Spleen (tissue), 11 donors: ENCODE data around the gene BAHCC1. TPM values are rescaled to one million over a fixed set of nuclear protein-coding genes. Genes with fewer than 3 reads are reported as not detected.

ENCODE experiments used
- DNase-seq: peaks from one replicate; pipeline ENCODE4 v3.0.0-alpha.2; 2020
- H3K27ac ChIP-seq, 8 donors: fragments of 200-600 bp; sonication (generic) in 7 of 8; 1 replicate in 4 of 8; 2 replicates in 4 of 8; pipeline versions ENCODE4 v1.5.0 to v1.8.0; 2016 to 2021; ENCODE audit warnings: inconsistent platforms in 4 of 8, mild to moderate bottlenecking in 4 of 8, moderate library complexity in 1 of 8
- H3K27me3 ChIP-seq, 7 donors: fragments of 200-600 bp; sonication (generic) in 6 of 7; replicated peaks in 1 of 7; 1 replicate in 4 of 7; 2 replicates in 3 of 7; pipeline versions ENCODE4 v1.5.0 to v1.8.0; 2016 to 2021; ENCODE audit warnings: inconsistent platforms in 3 of 7, mild to moderate bottlenecking in 1 of 7
- H3K36me3 ChIP-seq, 6 donors: fragments of 200-600 bp; sonication (generic) in 5 of 6; 1 replicate in 4 of 6; 2 replicates in 2 of 6; pipeline versions ENCODE4 v1.5.0 to v1.8.0; 2016 to 2021; ENCODE audit warnings: inconsistent platforms in 2 of 6
- H3K4me1 ChIP-seq, 6 donors: fragments of 200-600 bp; sonication (generic) in 5 of 6; 1 replicate in 3 of 6; 2 replicates in 3 of 6; pipeline versions ENCODE4 v1.5.0 to v1.8.0; 2016 to 2021; ENCODE audit warnings: inconsistent platforms in 3 of 6
- H3K4me3 ChIP-seq, 8 donors: fragments of 200-600 bp; sonication (generic) in 7 of 8; 1 replicate in 4 of 8; 2 replicates in 4 of 8; pipeline versions ENCODE4 v1.5.0 to v1.8.0; 2016 to 2021; ENCODE audit warnings: inconsistent platforms in 4 of 8, mild to moderate bottlenecking in 4 of 8, moderate library complexity in 2 of 8
- H3K9me3 ChIP-seq, 8 donors: fragments of 200-600 bp; sonication (generic) in 7 of 8; 1 replicate in 4 of 8; 2 replicates in 4 of 8; pipeline versions ENCODE4 v1.5.0 to v1.8.0; 2016 to 2021; ENCODE audit warnings: inconsistent platforms in 4 of 8
- CTCF ChIP-seq, 11 experiments: fragments of 200-600 bp in 7 of 11; fragments of 450-650 bp in 4 of 11; sonication (generic) in 4 of 11; IDR thresholded peaks in 8 of 11; conservative IDR thresholded peaks in 3 of 11; 1 replicate in 7 of 11; 2 replicates in 4 of 11; pipeline versions ENCODE4 v1.4.0 to v1.8.0; 2016 to 2021; ENCODE audit warnings: antibody characterized with exemption in 11 of 11, inconsistent platforms in 4 of 11, mild to moderate bottlenecking in 1 of 11
- POLR2A ChIP-seq, 3 donors: fragments of 450-650 bp; IDR thresholded peaks; one replicate each; pipeline ENCODE4 v1.5.1; 2017; ENCODE audit warnings: antibody characterized with exemption in 3 of 3, mild to moderate bottlenecking in 1 of 3
- POLR2AphosphoS5 ChIP-seq, 3 donors: sonication (generic); formaldehyde crosslinking; IDR thresholded peaks; one replicate each; pipeline ENCODE4 v1.5.1; 2017; ENCODE audit warnings: antibody characterized with exemption in 3 of 3
- WGBS, 5 donors: extraction: QIAGEN DNeasy Blood & Tissue Kit in 3 of 5; methylation state at CpG; one replicate each; pipeline versions ENCODE4 v1.1.5 to v1.1.7; 2013 to 2018; 5-methylcytosine and 5-hydroxymethylcytosine counted together
- intact Hi-C: fragments of 100-400 bp; cut with DNase I; formaldehyde crosslinking; loops from one replicate; pipeline ENCODE4 v1.15.0; 2023; ENCODE audit warnings: low total_unique reads
- polyA plus RNA-seq, 3 donors: library from polyadenylated mRNA; stranded (reverse); fragments of 200-250 nt; gene quantifications; one replicate each; pipeline ENCODE4 v1.2.1, GENCODE V29; 2013
- total RNA-seq, 7 donors: library from RNA; depleted of rRNA in 3 of 7; stranded (reverse); fragments of >200 nt in 3 of 7; fragmentation: NEBNext Ultra II Directional in 4 of 7; extraction: Animal tissue kit (Norgen Biotek cat#: 25700) in 4 of 7; gene quantifications; one replicate each; pipeline versions ENCODE4 v1.1.0 to v1.2.1, GENCODE V29; 2016 to 2021
- donor health status: healthy with polysubstance abuse.
- donor health status: DM: no; HTN: no; CAD: no; lungs with moderate emphysema.
- donor health status: DM: no; HTN: no; CAD: no.
- donor health status: Bipolar disorder and iron deficiency.
- donor health status: healthy.
- donor health status: DM: no; HTN: no; CAD: no.
- donor health status: DM: yes; HTN: yes; CAD: no.

Gene BAHCC1
- total and polyA plus RNA-seq, 10 donors: 1.7 to 20.3 (median 12.4) TPM

- peaks cover 0 to 9% (median 0%) of the 10 kb centered on the region in 7 donors for H3K27me3 ChIP-seq
- H3K36me3 ChIP-seq: no peaks in the 10 kb centered on the region
- TF ChIP-seq POLR2A (IDR thresholded peaks at IDR 0.05) (no peak), CTCF (IDR thresholded peaks at IDR 0.05 in 8 of 11, conservative IDR thresholded peaks at IDR 0.05 in 3 of 11) (no peak), POLR2AphosphoS5 (IDR thresholded peaks at IDR 0.05) (no peak)
- no peak overlapping the region for H3K4me3 ChIP-seq
- intact Hi-C loops: no loop called here
- H3K27ac ChIP-seq: peak overlapping the region in 5 of 8 donors; percentile 29 to 65 (median 48)
- no peaks in the 10 kb centered on the region for H3K9me3 ChIP-seq
- peaks cover 0 to 5% (median 0%) of the 10 kb centered on the region in 6 donors for H3K4me1 ChIP-seq
- no peak for DNase-seq
- 72 to 89% (median 75%) methylated on average over 38 to 64 of the region's 64 CpGs for WGBS, 5 donors
These were observed 103.8 kb downstream of the BAHCC1 start for GRCh38 chr17:81498953-81499600.

GRCh38 chr17:81499601-81499970 lies 104.3 kb downstream of the BAHCC1 start:
- Histone ChIP-seq H3K36me3 (no peaks in the 10 kb centered on the region), H3K27ac (peak overlapping the region in 6 of 8 donors; percentile 29 to 65 (median 43)), H3K27me3 (peaks cover 0 to 9% (median 0%) of the 10 kb centered on the region in 7 donors), H3K4me3 (no peak overlapping the region), H3K4me1 (peaks cover 0 to 5% (median 0%) of the 10 kb centered on the region in 6 donors), H3K9me3 (no peaks in the 10 kb centered on the region)
- TF ChIP-seq CTCF (IDR thresholded peaks at IDR 0.05 in 8 of 11, conservative IDR thresholded peaks at IDR 0.05 in 3 of 11): no peak
- TF ChIP-seq POLR2AphosphoS5 (IDR thresholded peaks at IDR 0.05): no peak
- no peak for TF ChIP-seq POLR2A (IDR thresholded peaks at IDR 0.05)
- intact Hi-C loops: no loop called here
- no peak for DNase-seq
- WGBS, 5 donors: 60 to 90% (median 67%) methylated on average over 3 to 12 of the region's 12 CpGs

DNA sequence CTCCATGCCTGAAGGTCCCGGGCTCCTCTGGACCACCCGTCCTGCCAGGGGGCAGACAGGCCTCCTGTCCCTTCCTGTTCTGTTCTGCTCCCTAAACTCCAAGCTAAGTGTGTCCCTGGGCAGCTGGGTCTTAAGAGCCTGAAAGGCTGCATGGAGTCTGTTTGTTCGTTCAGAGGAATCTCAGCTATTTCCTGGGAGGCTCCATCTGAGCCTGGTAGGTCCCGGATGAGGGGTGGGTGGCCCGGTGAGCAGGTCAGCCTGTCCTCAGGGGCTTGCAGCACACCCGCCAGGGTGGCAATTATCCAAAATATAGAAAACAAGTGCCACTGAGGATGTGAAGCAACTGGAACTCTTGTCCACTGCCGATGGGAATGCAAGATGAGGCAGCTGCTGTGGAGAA lies 104.8 kb downstream of the BAHCC1 start:
- no peak for DNase-seq
- WGBS, 5 donors: 48 to 71% (median 65%) methylated on average over 6 to 7 of the region's 7 CpGs
- no peak for TF ChIP-seq CTCF (IDR thresholded peaks at IDR 0.05 in 8 of 11, conservative IDR thresholded peaks at IDR 0.05 in 3 of 11)
- no peak for TF ChIP-seq POLR2A (IDR thresholded peaks at IDR 0.05)
- no peak for TF ChIP-seq POLR2AphosphoS5 (IDR thresholded peaks at IDR 0.05)
- intact Hi-C loops: no loop called here
- Histone ChIP-seq H3K4me1 (peaks cover 0 to 5% (median 0%) of the 10 kb centered on the region in 6 donors), H3K27me3 (peaks cover 0 to 9% (median 0%) of the 10 kb centered on the region in 7 donors), H3K4me3 (no peak overlapping the region), H3K36me3 (no peaks in the 10 kb centered on the region), H3K27ac (peak overlapping the region in 5 of 8 donors; percentile 29 to 65 (median 38)), H3K9me3 (no peaks in the 10 kb centered on the region)

DNA sequence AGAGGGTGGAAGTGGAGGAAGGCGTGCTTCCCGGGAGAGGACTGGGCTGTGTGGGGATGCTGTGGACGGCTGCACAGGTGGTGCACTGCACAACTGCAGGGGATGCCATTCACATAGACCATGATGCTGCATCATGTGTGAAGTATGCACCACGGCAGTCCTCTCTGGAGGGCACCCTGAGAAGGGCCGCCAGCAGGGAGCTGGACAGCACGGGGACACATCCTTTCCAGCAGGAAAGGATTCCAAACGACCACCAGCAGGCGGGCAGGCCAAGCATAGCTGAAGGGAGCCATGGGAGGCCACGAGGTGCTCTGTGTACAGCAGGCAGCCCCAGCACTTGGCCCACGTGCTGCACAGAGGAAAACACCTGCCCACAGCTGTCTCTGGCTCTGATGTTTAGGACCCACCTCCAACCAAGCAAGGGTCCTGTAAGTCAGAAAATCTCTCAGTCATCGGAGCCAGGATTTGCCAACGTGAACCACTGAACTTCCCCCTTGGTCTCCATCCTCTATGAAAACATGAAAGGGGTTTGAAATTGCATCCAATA lies 107.3 kb downstream of the BAHCC1 start:
- 60 to 77% (median 71%) methylated on average over 9 to 12 of the region's 12 CpGs for WGBS, 5 donors
- no peak for DNase-seq
- intact Hi-C loops: no loop called here

More for the DNA sequence above, 107.3 kb downstream of the BAHCC1 start:
- Histone ChIP-seq H3K27me3 (peaks cover 0 to 9% (median 0%) of the 10 kb centered on the region in 7 donors), H3K4me1 (peaks cover 0 to 5% (median 0%) of the 10 kb centered on the region in 6 donors), H3K9me3 (no peaks in the 10 kb centered on the region), H3K27ac (no peak overlapping the region), H3K4me3 (no peak overlapping the region), H3K36me3 (no peaks in the 10 kb centered on the region)
- TF ChIP-seq POLR2A (IDR thresholded peaks at IDR 0.05): no peak
